Epidermal melanocyte (primary cell): ENCODE results near the gene SMIM10.
A peak's percentile ranks its signal among the peaks of the same experiment; 100 is the strongest.
"Not testable (repeated sequence)": the region's sequence is repeated elsewhere in the genome, so short reads cannot be mapped to it uniquely, and the experiment has no call there.

ENCODE experiments used
- DNase-seq: peaks from one replicate; pipeline ENCODE4 v3.0.0; 2011; ENCODE audit warnings: low spot score; ENCODE audit not compliant: insufficient read length

Gene SMIM10

DNA sequence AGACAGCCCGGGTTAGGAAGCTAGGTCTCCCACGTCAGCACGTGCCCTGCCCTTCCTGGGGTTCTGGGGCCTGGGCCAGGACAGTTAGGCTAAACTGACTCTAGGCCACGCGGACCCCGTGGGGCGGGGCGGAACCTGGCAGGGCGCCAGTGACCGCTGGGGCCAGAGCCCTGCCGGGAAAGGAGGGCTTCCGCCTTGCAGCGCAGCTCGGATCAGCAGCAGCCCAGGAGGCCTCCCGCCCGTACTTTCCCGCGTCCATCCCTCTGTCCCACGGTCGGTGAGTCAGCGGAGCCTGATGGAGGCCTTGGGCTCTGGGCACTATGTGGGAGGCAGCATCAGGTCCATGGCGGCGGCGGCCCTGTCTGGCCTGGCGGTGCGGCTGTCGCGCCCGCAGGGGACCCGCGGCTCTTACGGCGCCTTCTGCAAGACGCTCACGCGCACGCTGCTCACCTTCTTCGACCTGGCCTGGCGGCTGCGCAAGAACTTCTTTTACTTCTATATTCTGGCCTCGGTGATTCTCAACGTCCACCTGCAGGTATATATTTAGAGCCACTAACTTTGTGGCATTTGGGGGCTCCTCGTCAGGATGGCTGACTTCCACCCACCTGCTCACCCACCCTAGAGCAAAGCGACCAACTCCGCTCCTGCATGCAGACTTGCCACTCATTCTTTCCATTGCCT is at the start of gene SMIM10:
TSS of gene SMIM10 (plus strand) at position 191 of the 681 bp plus-strand sequence. CDS start at position 296, 105 bp downstream.
- DNase-seq: no peak

- DNase-seq: not testable (repeated sequence)
Measured at GRCh38 chrX:134946364-134946763, 44.4 kb upstream of the SMIM10 start.

DNA sequence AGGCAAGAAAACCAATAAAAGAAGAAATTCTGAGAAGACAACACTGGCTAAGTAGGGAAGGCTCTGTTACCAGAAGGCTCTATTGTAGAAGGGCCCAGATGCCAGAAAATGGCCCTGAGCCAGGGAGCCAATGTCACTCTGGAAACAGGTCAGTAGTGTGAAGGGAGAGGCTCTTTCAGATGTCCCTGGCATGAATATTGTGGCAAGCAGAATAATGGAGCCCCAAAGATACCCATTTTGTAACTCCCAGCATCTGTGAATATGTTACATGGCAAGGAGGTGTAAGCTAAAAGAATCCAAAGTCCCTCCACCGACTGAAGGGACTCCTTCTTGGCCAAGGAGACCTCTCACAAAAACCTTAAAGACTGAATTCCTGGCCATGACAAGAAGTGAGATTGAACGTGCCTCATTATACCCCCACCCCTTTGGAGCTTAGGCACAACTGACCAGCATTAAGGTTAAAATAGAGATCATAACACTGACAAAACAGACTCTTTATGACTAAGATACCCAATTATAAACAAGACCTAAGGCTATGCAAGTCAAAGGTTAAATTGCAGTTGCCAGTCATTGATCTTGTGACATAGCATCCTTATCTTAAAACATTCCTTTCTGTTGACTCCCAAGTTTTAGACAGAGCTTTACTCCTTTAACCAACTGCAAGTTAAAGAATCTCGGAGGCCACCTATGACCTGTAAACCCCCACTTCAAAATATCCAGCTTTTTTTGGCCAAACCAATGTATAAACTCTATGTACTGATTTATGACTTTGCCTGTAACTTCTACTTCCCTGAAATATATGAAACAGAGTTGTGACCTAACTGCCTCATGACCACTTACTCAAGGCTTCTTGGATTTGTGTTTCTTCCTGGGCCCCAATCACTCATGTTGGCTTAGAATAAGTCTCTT is 42.2 kb upstream of the SMIM10 start:
- DNase-seq: no peak

GRCh38 chrX:134949271-134949670 is 41.5 kb upstream of the SMIM10 start:
- DNase-seq: no peak

- no peak for DNase-seq
Measured at GRCh38 chrX:134957836-134958235, 33.0 kb upstream of the SMIM10 start.

DNA sequence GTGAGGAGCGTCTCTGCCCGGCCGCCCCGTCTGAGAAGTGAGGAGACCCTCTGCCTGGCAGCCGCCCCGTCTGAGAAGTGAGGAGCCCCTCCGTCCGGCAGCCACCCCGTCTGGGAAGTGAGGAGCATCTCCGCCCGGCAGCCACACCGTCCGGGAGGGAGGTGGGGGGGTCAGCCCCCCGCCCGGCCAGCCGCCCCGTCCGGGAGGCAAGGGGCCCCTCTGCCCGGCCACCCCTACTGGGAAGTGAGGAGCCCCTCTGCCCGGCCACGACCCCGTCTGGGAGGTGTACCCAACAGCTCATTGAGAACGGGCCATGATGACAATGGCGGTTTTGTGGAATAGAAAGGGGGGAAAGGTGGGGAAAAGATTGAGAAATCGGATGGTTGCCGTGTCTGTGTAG is 30.4 kb upstream of the SMIM10 start:
- not testable (repeated sequence) for DNase-seq

- DNase-seq: no peak
Measured at GRCh38 chrX:134963041-134963440, 27.8 kb upstream of the SMIM10 start.

DNA sequence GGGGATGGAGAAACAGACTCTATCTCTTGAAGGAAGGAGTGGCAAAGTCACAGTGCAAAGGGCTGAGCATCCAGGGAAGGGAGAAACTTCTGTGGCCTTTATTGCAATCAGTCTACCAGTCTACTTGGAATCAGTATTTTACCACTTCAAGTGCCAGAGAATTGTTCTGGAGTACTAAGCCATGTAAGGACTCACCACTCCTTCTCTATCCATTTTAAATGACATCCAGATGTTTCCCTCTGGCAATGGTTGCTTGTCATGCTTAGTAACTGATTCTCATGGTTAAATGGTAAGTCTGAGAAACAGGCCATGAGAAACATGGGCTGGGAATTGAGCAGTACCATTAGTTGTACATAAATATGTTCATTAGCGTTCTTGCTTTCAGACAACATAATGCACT is 21.1 kb upstream of the SMIM10 start:
- no peak for DNase-seq

GRCh38 chrX:134971926-134972325 is 18.9 kb upstream of the SMIM10 start:
- DNase-seq: no peak

DNA sequence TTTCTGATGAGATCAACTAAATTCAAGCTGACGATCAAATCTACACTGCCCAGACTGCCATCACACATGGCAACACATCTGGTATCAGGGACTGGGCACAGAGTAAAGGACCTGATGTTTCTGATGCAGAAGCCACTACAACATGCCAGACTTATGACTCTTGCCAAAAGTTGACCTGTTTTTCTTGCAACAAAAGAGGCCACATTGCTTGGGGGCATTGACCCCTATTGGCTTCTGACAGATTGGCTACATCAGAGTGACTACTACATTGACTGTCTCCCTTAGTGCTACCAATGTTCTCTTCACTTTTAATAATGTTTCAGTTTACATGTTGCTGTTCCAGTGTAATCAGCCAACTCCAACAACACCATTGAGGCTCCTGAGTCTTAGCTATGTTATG is 15.3 kb upstream of the SMIM10 start:
- DNase-seq: no peak

GRCh38 chrX:134981910-134982309 is 8.9 kb upstream of the SMIM10 start:
- DNase-seq: no peak

- DNase-seq: no peak
Measured at GRCh38 chrX:134982748-134983147, 8.0 kb upstream of the SMIM10 start.

- DNase-seq: no peak
Measured at GRCh38 chrX:134985479-134985878, 5.3 kb upstream of the SMIM10 start.

- no peak for DNase-seq
Measured at GRCh38 chrX:134990475-134990800, 353 bp upstream of the SMIM10 start.

DNA sequence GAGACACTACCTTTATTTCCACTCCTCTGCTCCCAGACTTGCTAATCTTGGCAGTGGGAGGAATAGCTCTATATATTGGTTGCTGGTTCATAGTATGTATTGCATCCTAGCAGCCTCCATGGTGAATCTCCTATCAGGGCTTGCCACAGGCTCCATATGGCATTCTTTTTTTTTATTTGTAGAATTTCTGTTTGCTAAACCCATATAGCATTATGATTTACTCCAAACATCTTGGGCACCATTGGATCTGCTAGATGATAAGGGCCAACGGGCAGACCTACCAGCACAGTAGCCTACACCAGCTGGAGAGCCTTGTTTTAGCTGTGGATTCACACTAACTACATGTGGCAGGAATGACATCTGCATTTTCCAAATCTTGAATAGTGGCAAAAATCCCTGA is 6.9 kb downstream of the SMIM10 start:
- no peak for DNase-seq

DNA sequence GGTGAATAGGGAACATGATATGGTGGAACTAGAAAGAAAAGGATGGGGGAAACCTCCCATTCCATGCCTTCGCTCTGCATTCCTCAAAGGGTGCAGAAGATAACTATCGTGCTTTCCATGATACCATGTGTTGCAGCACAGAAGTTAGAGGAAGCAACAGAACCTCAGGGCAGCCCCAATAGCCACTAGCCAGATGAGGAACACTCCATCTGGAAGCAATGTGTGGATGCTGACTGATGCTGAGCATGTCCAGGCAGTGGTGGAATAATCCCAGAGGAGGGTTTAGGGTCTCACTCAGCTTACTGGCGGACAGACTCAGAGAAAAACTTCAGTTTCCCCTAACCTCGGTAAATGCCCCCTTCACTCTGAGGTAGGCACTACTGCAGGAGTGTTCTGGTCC is 7.5 kb downstream of the SMIM10 start:
- DNase-seq: no peak

- DNase-seq: no peak
Measured at GRCh38 chrX:134999469-134999868, 8.7 kb downstream of the SMIM10 start.

DNA sequence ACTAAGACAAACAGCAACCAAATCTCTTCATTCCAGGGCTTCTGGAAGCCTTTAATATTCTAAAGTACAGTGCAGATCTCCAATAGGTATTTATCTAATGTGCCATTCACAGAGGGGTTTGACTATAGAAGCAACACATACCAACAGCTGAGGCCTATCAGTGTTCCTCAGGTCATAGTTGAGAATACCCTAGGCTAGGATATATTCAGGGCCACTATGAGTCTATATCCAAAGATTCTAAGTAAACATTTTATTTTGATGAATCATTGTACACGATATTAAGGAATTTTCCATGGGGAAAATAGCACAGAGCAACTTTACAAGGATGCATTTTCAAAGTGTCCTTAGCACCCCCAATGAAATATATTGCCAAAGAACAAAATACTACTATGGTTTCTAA is 9.7 kb downstream of the SMIM10 start:
- DNase-seq: no peak

- DNase-seq: peak; percentile 55
Measured at GRCh38 chrX:135003876-135004623, 13.3 kb downstream of the SMIM10 start.

- DNase-seq: no peak
Measured at GRCh38 chrX:135006187-135006586, 15.4 kb downstream of the SMIM10 start.

DNA sequence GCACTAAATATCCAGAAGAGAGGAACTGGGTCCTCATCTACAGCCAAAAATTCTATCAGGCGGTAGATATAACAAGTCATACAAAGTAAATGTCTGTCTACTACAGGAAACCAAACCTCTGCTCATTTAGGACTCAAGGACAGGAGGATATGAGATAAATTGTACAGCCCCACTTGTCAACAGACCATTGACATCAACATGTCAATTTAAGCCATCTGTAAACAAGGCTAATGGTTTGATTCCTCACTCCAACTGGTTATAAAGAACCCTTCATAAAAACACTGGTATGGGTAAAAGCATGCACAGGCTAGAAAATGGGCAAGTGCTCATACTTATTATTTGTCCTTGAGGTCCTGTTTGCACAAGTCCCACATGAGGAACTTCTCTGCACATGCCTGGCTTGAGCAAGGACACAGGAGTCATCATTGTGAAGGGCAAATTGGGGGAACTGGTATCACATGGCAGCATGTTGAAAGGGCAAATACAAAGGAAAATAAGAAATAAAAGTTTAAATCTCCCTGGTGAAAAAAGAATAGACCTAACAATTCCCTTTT is 18.3 kb downstream of the SMIM10 start:
- no peak for DNase-seq

DNA sequence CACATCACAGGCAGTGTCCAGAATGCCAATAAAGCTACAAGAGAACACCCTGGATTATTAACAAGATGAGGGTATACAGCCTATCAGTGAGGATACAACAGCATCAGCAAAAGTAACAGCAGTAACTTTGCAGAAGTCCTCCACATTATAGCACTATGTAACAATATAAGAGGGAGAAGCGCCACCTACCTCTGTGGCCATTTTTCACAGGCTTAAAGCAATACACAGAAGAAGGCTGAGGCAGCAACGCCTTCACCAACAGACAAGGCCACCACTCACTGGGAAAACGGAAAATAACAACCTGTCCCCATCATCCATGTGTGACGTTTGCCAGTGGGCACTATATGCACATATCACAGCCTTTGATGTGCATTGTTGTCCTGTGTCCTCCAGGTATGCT is 19.0 kb downstream of the SMIM10 start:
- DNase-seq: no peak
